A549 (cell line): ENCODE data around the gene ACER1.

ENCODE experiments used
- EP300 ChIP-seq, 2 experiments: fragments of >200 bp; sonication (Bioruptor Twin); formaldehyde crosslinking; IDR thresholded peaks; 2 replicates in 1 of 2; 3 replicates in 1 of 2; pipeline ENCODE4 v1.6.1; 2016 to 2017
- RFX5 ChIP-seq: fragments of 450-650 bp; IDR thresholded peaks from 2 replicates; pipeline ENCODE4 v1.7.1; 2014; ENCODE audit warnings: antibody characterized with exemption, mild to moderate bottlenecking, moderate library complexity
- TF ChIP-seq, protein P1 (sequence below): fragments of >200 bp; sonication (Bioruptor Twin); formaldehyde crosslinking; IDR thresholded peaks from 3 replicates; pipeline ENCODE4 v1.5.1; 2016

- TF ChIP-seq RFX5 (no peak), EP300 (IDR thresholded peaks at IDR 0.05) (no peak)
- TF ChIP-seq, protein P1, sequence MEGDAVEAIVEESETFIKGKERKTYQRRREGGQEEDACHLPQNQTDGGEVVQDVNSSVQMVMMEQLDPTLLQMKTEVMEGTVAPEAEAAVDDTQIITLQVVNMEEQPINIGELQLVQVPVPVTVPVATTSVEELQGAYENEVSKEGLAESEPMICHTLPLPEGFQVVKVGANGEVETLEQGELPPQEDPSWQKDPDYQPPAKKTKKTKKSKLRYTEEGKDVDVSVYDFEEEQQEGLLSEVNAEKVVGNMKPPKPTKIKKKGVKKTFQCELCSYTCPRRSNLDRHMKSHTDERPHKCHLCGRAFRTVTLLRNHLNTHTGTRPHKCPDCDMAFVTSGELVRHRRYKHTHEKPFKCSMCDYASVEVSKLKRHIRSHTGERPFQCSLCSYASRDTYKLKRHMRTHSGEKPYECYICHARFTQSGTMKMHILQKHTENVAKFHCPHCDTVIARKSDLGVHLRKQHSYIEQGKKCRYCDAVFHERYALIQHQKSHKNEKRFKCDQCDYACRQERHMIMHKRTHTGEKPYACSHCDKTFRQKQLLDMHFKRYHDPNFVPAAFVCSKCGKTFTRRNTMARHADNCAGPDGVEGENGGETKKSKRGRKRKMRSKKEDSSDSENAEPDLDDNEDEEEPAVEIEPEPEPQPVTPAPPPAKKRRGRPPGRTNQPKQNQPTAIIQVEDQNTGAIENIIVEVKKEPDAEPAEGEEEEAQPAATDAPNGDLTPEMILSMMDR: no peak
Measured at GRCh38 chr19:6272913-6273600, 60.4 kb downstream of the ACER1 start.
